ENCODE measurements around the gene CLEC16A.

- TF ChIP-seq ZBTB7A (IDR thresholded peaks at IDR 0.05; ENCODE audit: low read depth) (no peak), FOXM1 (IDR thresholded peaks at IDR 0.05; ENCODE audit: borderline replicate concordance, low read depth) (no peak), EGR1 (IDR thresholded peaks at IDR 0.05) (no peak), TEAD4 (IDR thresholded peaks at IDR 0.05) (no peak), YY1 (IDR thresholded peaks at IDR 0.05; ENCODE audit: low read depth) (no peak), TAF1 (IDR thresholded peaks at IDR 0.05; ENCODE audit: low read depth) (no peak), EP300 (IDR thresholded peaks at IDR 0.05; ENCODE audit: borderline replicate concordance) (no peak), RAD21 (IDR thresholded peaks at IDR 0.05; ENCODE audit: low read depth) (no peak), CEBPB (IDR thresholded peaks at IDR 0.05) (no peak), USF1 (IDR thresholded peaks at IDR 0.05) (no peak), TCF12 (IDR thresholded peaks at IDR 0.05; ENCODE audit: low read depth) (no peak), MAX (IDR thresholded peaks at IDR 0.05) (no peak), CREB1 (IDR thresholded peaks at IDR 0.05; ENCODE audit: low read depth) (no peak), NFIC (IDR thresholded peaks at IDR 0.05) (no peak)
These were observed 103.8 kb downstream of the CLEC16A start for GRCh38 chr16:11047939-11048800.
